GM10266 (cell line): Measurements from ENCODE around the gene HYAL1.

Experiments used
- DNase-seq: peaks from one replicate; pipeline ENCODE4 v3.0.0; 2012; ENCODE audit errors: extremely low spot score
- TF ChIP-seq, protein P1 (sequence below): IDR thresholded peaks from 2 replicates; pipeline ENCODE4 v1.5.1; 2012; ENCODE audit warnings: mild to moderate bottlenecking, low read depth; ENCODE audit not compliant: control insufficient read depth, insufficient read depth; ENCODE audit errors: missing control alignments

Gene HYAL1

GRCh38 chr3:50300681-50301254 is 2.6 kb downstream of the HYAL1 start:
- TF ChIP-seq, protein P1, sequence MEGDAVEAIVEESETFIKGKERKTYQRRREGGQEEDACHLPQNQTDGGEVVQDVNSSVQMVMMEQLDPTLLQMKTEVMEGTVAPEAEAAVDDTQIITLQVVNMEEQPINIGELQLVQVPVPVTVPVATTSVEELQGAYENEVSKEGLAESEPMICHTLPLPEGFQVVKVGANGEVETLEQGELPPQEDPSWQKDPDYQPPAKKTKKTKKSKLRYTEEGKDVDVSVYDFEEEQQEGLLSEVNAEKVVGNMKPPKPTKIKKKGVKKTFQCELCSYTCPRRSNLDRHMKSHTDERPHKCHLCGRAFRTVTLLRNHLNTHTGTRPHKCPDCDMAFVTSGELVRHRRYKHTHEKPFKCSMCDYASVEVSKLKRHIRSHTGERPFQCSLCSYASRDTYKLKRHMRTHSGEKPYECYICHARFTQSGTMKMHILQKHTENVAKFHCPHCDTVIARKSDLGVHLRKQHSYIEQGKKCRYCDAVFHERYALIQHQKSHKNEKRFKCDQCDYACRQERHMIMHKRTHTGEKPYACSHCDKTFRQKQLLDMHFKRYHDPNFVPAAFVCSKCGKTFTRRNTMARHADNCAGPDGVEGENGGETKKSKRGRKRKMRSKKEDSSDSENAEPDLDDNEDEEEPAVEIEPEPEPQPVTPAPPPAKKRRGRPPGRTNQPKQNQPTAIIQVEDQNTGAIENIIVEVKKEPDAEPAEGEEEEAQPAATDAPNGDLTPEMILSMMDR = no peak
- no peak for DNase-seq

- no peak for DNase-seq
- TF ChIP-seq, protein P1 = no peak
Observed at GRCh38 chr3:50299929-50300680, 3.3 kb downstream of the HYAL1 start.

DNA sequence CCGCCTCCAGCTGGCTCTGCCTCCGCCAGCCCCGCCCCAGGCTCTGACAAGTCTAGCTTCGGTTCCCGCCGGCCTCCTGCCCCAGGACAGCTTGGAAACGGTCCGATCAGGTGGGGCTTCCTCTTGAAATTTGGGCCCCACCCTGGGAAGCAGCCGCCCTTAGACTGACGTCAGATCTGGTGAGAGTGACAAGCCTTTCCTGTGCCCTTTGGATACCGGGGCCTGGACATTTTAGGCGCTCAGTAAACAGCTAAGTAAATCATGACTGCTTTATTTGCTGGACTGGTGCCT is 3.8 kb downstream of the HYAL1 start:
- DNase-seq = no peak
- TF ChIP-seq, protein P1 = no peak

DNA sequence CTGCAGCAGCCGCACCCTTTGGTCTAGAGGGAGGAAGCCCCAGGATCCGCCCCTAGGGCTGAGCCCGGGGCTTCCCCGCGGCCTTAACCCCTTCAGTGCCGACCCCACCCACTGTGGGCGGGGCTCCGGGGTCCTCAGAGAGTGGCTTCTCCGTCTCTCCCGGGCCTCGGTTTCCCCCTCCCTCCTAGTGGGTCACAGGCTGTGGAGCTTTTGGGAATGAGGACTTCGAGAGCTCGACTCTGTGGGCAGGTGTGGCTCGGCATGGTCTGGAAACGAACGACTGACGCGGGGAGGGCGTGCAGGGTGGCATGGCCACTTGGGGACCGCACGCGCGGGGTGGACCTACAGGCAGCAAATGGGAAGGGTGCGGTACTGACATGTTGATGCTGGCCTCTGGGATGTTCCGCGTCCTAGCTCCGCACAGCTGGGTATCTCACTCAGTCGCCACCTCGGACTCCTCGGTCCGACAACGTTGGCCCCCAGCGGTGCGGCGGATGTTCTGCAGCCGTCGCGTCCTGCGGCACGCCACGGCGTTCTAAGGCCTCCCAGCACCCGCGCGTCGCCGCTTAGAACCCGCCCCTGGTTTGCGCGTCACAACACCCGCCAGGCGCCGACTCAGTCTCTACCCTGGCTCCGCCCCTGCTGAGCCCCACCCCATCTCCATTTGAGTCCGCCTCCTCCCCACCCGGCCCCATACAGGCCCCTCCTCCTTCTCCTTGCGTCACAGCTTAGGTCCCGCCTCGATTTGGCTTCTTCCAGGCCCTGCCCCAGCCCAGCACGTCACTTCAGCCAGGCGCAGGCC is 4.3 kb downstream of the HYAL1 start, which contains the start of the genes HYAL3 and NAA80:
Gene HYAL3, minus strand, starts transcription at position 570 of the 802 bp plus-strand sequence. CDS start 3,803 bp downstream, outside the sequence.
Gene NAA80, minus strand, starts transcription at position 570 of the 802 bp plus-strand sequence. CDS start 1,942 bp downstream, outside the sequence.
- DNase-seq = peak; percentile 98
- TF ChIP-seq, protein P1 = peak; percentile 42

GRCh38 chr3:50297896-50298725 is 5.3 kb downstream of the HYAL1 start:
- TF ChIP-seq, protein P1 = no peak
- DNase-seq = no peak

- DNase-seq = no peak
- TF ChIP-seq, protein P1 = no peak
Observed at GRCh38 chr3:50297384-50297775, 6.0 kb downstream of the HYAL1 start.
